ENCODE results near the gene MLNR.

- TF ChIP-seq EZH2 (IDR thresholded peaks at IDR 0.05; ENCODE audit: borderline replicate concordance, low read depth, low read length) (no peak), POLR2A (conservative IDR thresholded peaks at IDR 0.05) (no peak), NCOA1 (IDR thresholded peaks at IDR 0.05; ENCODE audit: low read depth) (no peak), EP300 (IDR thresholded peaks at IDR 0.05; ENCODE audit: low read length) (no peak)
These were observed 33.9 kb downstream of the MLNR start for GRCh38 chr13:49254007-49254406.
